A549 (cell line): ENCODE data around the gene ETFDH. TPM values are rescaled to one million over a fixed set of nuclear protein-coding genes. Genes with fewer than 3 reads are reported as not detected.
A peak's percentile ranks its signal among the peaks of the same experiment; 100 is the strongest.

Source experiments
- ATAC-seq, 2 experiments: fragments of 200-7000 bp in 1 of 2; fragments of >200 bp in 1 of 2; cut with Nextera tagmentation in 1 of 2; cut with Tn5 transposase in 1 of 2; 3 replicates each; pipeline versions ENCODE4 v1.8.0 to v1.9.1; 2018 to 2020; ENCODE audit warnings: mild to moderate bottlenecking in 1 of 2, moderate library complexity in 1 of 2
- CTCF ChIA-PET: fragments of 300-600 bp; sonication (Branson Sonifier 250); formaldehyde crosslinking; extraction: SDS; loops from one replicate; lab custom pipeline; 2021; ENCODE audit warnings: antibody characterized with exemption, inconsistent platforms; lab: Yijun Ruan, JAX
- POLR2A ChIA-PET: fragments of 350-600 bp; formaldehyde crosslinking; extraction: SDS; loops from one replicate; lab custom pipeline; 2021; ENCODE audit warnings: antibody characterized with exemption, inconsistent platforms; lab: Yijun Ruan, JAX
- DNase-seq, 2 experiments: peaks; one replicate each; pipeline versions ENCODE4 v3.0.0 to v3.0.0-alpha.2; 2011 to 2016; ENCODE audit warnings: low read depth in 1 of 2, low spot score in 1 of 2
- FAIRE-seq: peaks from 2 replicates; lab custom pipeline; 2011; peaks lifted over from hg19 to GRCh38; lab: Jason Lieb, UNC
- H3K27ac ChIP-seq, 2 experiments: fragments of >200 bp; sonication (Bioruptor Twin); formaldehyde crosslinking; 3 replicates each; pipeline ENCODE4 v1.5.1; 2016 to 2017
- H3K4me1 ChIP-seq: fragments of >200 bp; sonication (Bioruptor Twin); formaldehyde crosslinking; 3 replicates; pipeline ENCODE4 v1.6.1; 2016
- H3K4me2 ChIP-seq: fragments of >200 bp; sonication (Bioruptor Twin); formaldehyde crosslinking; 3 replicates; pipeline ENCODE4 v1.6.1; 2016
- H3K4me3 ChIP-seq: fragments of >200 bp; sonication (Bioruptor Twin); formaldehyde crosslinking; 3 replicates; pipeline ENCODE4 v1.5.1; 2016
- H3K9me3 ChIP-seq: fragments of >200 bp; sonication (Bioruptor Twin); formaldehyde crosslinking; 3 replicates; pipeline ENCODE4 v1.6.1; 2016
- ATOH8 ChIP-seq: fragments of 250-450 bp; sonication (Bioruptor Pico); IDR thresholded peaks from 2 replicates; pipeline ENCODE4 v1.5.0; 2020; ENCODE audit warnings: low read depth, mild to moderate bottlenecking, moderate library complexity
- CBX2 ChIP-seq: fragments of 200-600 bp; sonication (generic); IDR thresholded peaks from 2 replicates; pipeline ENCODE4 v1.6.1; 2016; ENCODE audit warnings: low read depth, mild to moderate bottlenecking, borderline replicate concordance
- EHF ChIP-seq: fragments of 250-450 bp; sonication (Bioruptor Pico); IDR thresholded peaks from 2 replicates; pipeline ENCODE4 v1.5.0; 2020; ENCODE audit warnings: mild to moderate bottlenecking
- EHMT2 ChIP-seq: fragments of 200-600 bp; sonication (generic); IDR thresholded peaks from 2 replicates; pipeline ENCODE4 v1.6.1; 2016; ENCODE audit warnings: antibody characterized with exemption, low read depth, mild to moderate bottlenecking, moderate library complexity
- HEYL ChIP-seq: fragments of 250-450 bp; sonication (Bioruptor Pico); IDR thresholded peaks from 2 replicates; pipeline ENCODE4 v1.8.0; 2021; ENCODE audit warnings: mild to moderate bottlenecking, moderate library complexity
- PHF8 ChIP-seq: fragments of 200-600 bp; sonication (generic); IDR thresholded peaks from 2 replicates; pipeline ENCODE4 v1.6.1; 2016; ENCODE audit warnings: low read depth, mild to moderate bottlenecking, antibody characterized with exemption, moderate library complexity, borderline replicate concordance
- POLR2A ChIP-seq: IDR thresholded peaks from 2 replicates; pipeline ENCODE4 v1.6.1; 2012; ENCODE audit warnings: mild to moderate bottlenecking, low read length
- RAD21 ChIP-seq, 2 experiments: fragments of >200 bp in 1 of 2; sonication (Bioruptor Twin) in 1 of 2; formaldehyde crosslinking in 1 of 2; IDR thresholded peaks in 1 of 2; conservative IDR thresholded peaks in 1 of 2; 2 replicates in 1 of 2; 3 replicates in 1 of 2; pipeline ENCODE4 v1.6.1; 2012 to 2018; ENCODE audit warnings: inconsistent platforms in 1 of 2
- REST ChIP-seq: fragments of 200-600 bp; sonication (generic); IDR thresholded peaks from 2 replicates; pipeline ENCODE4 v1.6.1; 2016; ENCODE audit warnings: antibody characterized with exemption, mild to moderate bottlenecking, moderate library complexity
- ZNF302 ChIP-seq: fragments of 250-450 bp; sonication (Bioruptor Pico); IDR thresholded peaks from 2 replicates; pipeline ENCODE4 v1.9.0; 2021; ENCODE audit warnings: inconsistent platforms, mild to moderate bottlenecking, moderate library complexity
- WGBS: methylation state at CpG from one replicate; pipeline ENCODE4 v1.1.6; 2017; ENCODE audit errors: missing lambda C conversion rate; 5-methylcytosine and 5-hydroxymethylcytosine counted together
- polyA plus RNA-seq, 4 experiments: library from polyadenylated mRNA; depleted of rRNA in 3 of 4; stranded (reverse); fragments of >200 nt; fragmentation: RNase III in 1 of 4; extraction: RNeasy Plus Mini Kit Qiagen cat#74134 plus additional on column Dnase treatment in 1 of 4; gene quantifications; 2 replicates in 3 of 4; 3 replicates in 1 of 4; pipeline ENCODE4 v1.2.3, GENCODE V29; 2011 to 2017
- TF ChIP-seq, protein P1 (sequence below): IDR thresholded peaks from 2 replicates; pipeline ENCODE4 v1.6.1; 2012; ENCODE audit warnings: low read depth, borderline replicate concordance

The ETFDH gene
- polyA plus RNA-seq, 2 of the 4 experiments (the other 2 are of a cell fraction) = 6.7 to 15.7 TPM

GRCh38 chr4:158670975-158671664 lies 976 bp upstream of the ETFDH start (continued):
- TF ChIP-seq REST (no peak; the same call in 1 of the 2 replicates), EHMT2 (no peak), ZNF302 (CRISPR knock-in tag) (no peak), HEYL (no peak), RAD21 (conservative IDR thresholded peaks at IDR 0.05 in 1 of 2, IDR thresholded peaks at IDR 0.05 in 1 of 2) (no peak), POLR2A (no peak)
- TF ChIP-seq, protein P1, sequence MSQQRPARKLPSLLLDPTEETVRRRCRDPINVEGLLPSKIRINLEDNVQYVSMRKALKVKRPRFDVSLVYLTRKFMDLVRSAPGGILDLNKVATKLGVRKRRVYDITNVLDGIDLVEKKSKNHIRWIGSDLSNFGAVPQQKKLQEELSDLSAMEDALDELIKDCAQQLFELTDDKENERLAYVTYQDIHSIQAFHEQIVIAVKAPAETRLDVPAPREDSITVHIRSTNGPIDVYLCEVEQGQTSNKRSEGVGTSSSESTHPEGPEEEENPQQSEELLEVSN = peak; percentile 7; the same call in 1 of the 2 replicates

- TF ChIP-seq PHF8 (peak; percentile 56), ATOH8 (CRISPR knock-in tag) (no peak), REST (0 out of 2 replicates have a peak, but pooled peaks have one; percentile 17), EHF (no peak)
- Histone ChIP-seq H3K27ac (peak within 1 kb of the TSS; percentile 74 to 88), H3K9me3 (no peaks in the 10 kb centered on the region), H3K4me1 (peaks cover 12% of the 10 kb centered on the region; the same call in 2 of the 3 replicates), H3K4me2 (peak within 1 kb of the TSS; percentile 94), H3K4me3 (peak within 1 kb of the TSS; percentile 85)
- whole genome bisulfite sequencing = no CpG with 5 or more reads among the region's 20 CpGs
- DNase-seq = no peak
- no peak for FAIRE-seq
- ChIA-PET CTCF (interaction anchor here (1.3 to 1.6 kb wide), 2 partner anchors 9 to 10 kb away, joined by 3 to 4 read pairs; no protein-coding TSS in a partner anchor), POLR2A (no interaction called here)
- ATAC-seq = peak in 1 of 2 experiments; percentile 55; a peak in 3 of 6 replicates
These were observed 506 bp upstream of the ETFDH start, which contains the start of gene C4orf46 for GRCh38 chr4:158671665-158671914. C4orf46 (minus strand) TSS chr4:158671887; CDS start chr4:158671801, 86 bp downstream.

- DNase-seq = no peak
- no peak for FAIRE-seq
- WGBS = 72% methylated on average over 3 of the region's 3 CpGs
- Histone ChIP-seq H3K27ac (no peak overlapping the region), H3K9me3 (no peaks in the 10 kb centered on the region), H3K4me2 (no peak overlapping the region), H3K4me1 (peaks cover 12% of the 10 kb centered on the region; the same call in 2 of the 3 replicates), H3K4me3 (no peak overlapping the region)
- CTCF ChIA-PET = no interaction called here
- no peak for ATAC-seq
- POLR2A ChIA-PET = no interaction called here
- TF ChIP-seq CBX2 = no peak
These were observed 1.5 kb downstream of the ETFDH start for GRCh38 chr4:158673633-158674032.
